Astrocyte (in vitro differentiated cells and primary cell): Measurements from ENCODE around the gene XAGE1B. TPM values are rescaled to one million over a fixed set of nuclear protein-coding genes. Genes with fewer than 3 reads are reported as not detected.
"Not testable (repeated sequence)": the region's sequence is repeated elsewhere in the genome, so short reads cannot be mapped to it uniquely, and the experiment has no call there.

Source experiments
- DNase-seq: peaks from one replicate; pipeline ENCODE4 v3.0.0-alpha.2; 2010; ENCODE audit warnings: low read depth
- FAIRE-seq: peaks from 2 replicates; lab custom pipeline; 2011; peaks lifted over from hg19 to GRCh38; lab: Jason Lieb, UNC
- H2AFZ ChIP-seq: 2 replicates; pipeline ENCODE4 v1.6.0; 2012; ENCODE audit warnings: low read depth, low read length, inconsistent platforms
- H3K27ac ChIP-seq: 2 replicates; pipeline ENCODE4 v1.5.1; 2011; ENCODE audit warnings: low read depth, low read length, inconsistent platforms
- H3K27me3 ChIP-seq: 2 replicates; pipeline ENCODE4 v1.6.0; 2011; ENCODE audit warnings: low read length, inconsistent platforms; ENCODE audit not compliant: insufficient read depth
- H3K36me3 ChIP-seq: 2 replicates; pipeline ENCODE4 v1.5.1; 2011; ENCODE audit warnings: low read length, inconsistent platforms; ENCODE audit not compliant: insufficient read depth
- H3K4me1 ChIP-seq: 2 replicates; pipeline ENCODE4 v1.5.1; 2011; ENCODE audit warnings: low read length, inconsistent platforms; ENCODE audit not compliant: insufficient read depth
- H3K4me2 ChIP-seq: 2 replicates; pipeline ENCODE4 v1.6.0; 2012; ENCODE audit warnings: low read length, inconsistent platforms
- H3K4me3 ChIP-seq: 2 replicates; pipeline ENCODE4 v1.5.1; 2011; ENCODE audit warnings: low read depth, mild to moderate bottlenecking, low read length, inconsistent platforms; ENCODE audit not compliant: insufficient read depth
- H3K79me2 ChIP-seq: 2 replicates; pipeline ENCODE4 v1.6.0; 2012; ENCODE audit warnings: mild to moderate bottlenecking, low read length, inconsistent platforms; ENCODE audit not compliant: insufficient read depth
- H3K9ac ChIP-seq: 2 replicates; pipeline ENCODE4 v1.6.0; 2012; ENCODE audit warnings: mild to moderate bottlenecking, low read length, inconsistent platforms
- H3K9me3 ChIP-seq: 2 replicates; pipeline ENCODE4 v1.5.1; 2012; ENCODE audit warnings: low read depth, mild to moderate bottlenecking, low read length, inconsistent platforms; ENCODE audit not compliant: insufficient read depth
- H4K20me1 ChIP-seq: 2 replicates; pipeline ENCODE4 v1.6.0; 2012; ENCODE audit warnings: low read length, inconsistent platforms; ENCODE audit not compliant: insufficient read depth
- H3K27ac Mint-ChIP-seq: one replicate; pipeline ENCODE4 v1.8.0; 2021; ENCODE audit warnings: mild to moderate bottlenecking, mixed read lengths; ENCODE audit not compliant: unreplicated experiment
- H3K27me3 Mint-ChIP-seq: one replicate; pipeline ENCODE4 v1.8.0; 2021; ENCODE audit warnings: low read depth, mixed read lengths; ENCODE audit not compliant: unreplicated experiment
- H3K36me3 Mint-ChIP-seq: one replicate; pipeline ENCODE4 v1.8.0; 2021; ENCODE audit warnings: low read depth, mixed read lengths; ENCODE audit not compliant: unreplicated experiment
- H3K4me1 Mint-ChIP-seq: one replicate; pipeline ENCODE4 v1.8.0; 2021; ENCODE audit warnings: low read depth, mixed read lengths; ENCODE audit not compliant: unreplicated experiment
- H3K4me3 Mint-ChIP-seq: one replicate; pipeline ENCODE4 v1.8.0; 2021; ENCODE audit warnings: mild to moderate bottlenecking, moderate library complexity, mixed read lengths; ENCODE audit not compliant: unreplicated experiment
- H3K9me3 Mint-ChIP-seq: one replicate; pipeline ENCODE4 v1.8.0; 2021; ENCODE audit warnings: mild to moderate bottlenecking, mixed read lengths; ENCODE audit not compliant: unreplicated experiment
- CTCF ChIP-seq: IDR thresholded peaks from 2 replicates; pipeline ENCODE4 v1.5.1; 2011; ENCODE audit warnings: low read depth, mild to moderate bottlenecking, inconsistent platforms, low read length, moderate library complexity; ENCODE audit not compliant: insufficient read depth
- EZH2 ChIP-seq: IDR thresholded peaks from 2 replicates; pipeline ENCODE4 v1.6.1; 2012; ENCODE audit warnings: mild to moderate bottlenecking, low read length, inconsistent platforms; ENCODE audit not compliant: insufficient read depth
- total RNA-seq: library from RNA; stranded (reverse); gene quantifications from 2 replicates; pipeline ENCODE4 v1.2.1, GENCODE V29; 2021

XAGE1B gene
- total RNA-seq, 1 donor from 2014 or later, result not detected

DNA sequence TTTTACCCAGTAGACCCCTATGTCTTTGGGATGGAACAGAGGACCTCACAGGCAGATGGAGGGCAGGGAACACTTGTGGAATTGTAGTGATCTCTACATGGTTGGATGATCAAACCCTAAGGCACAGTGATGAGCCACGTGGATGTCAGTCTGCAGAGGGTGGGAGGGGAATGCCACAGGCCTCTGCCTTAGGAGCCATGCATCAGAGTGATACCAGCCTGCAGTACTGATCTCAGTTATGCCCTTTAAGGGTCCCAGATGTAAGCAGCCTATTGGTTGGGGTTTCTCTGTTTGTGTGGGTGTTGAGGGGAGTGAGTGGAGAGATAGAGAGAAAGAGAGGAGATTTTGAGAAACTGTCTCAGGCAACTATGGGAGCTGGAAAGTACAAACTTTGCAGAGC lies 39.9 kb upstream of the XAGE1B start:
- peaks cover 5% of the 10 kb centered on the region for H3K9me3 Mint-ChIP-seq
- Histone ChIP-seq H3K79me2 (no peaks in the 10 kb centered on the region), H3K27me3 (no peaks in the 10 kb centered on the region), H4K20me1 (no peaks in the 10 kb centered on the region), H3K9ac (no peak overlapping the region), H3K27ac (no peak overlapping the region), H3K9me3 (no peaks in the 10 kb centered on the region), H3K4me2 (no peak overlapping the region), H3K4me3 (no peak overlapping the region), H3K4me1 (no peaks in the 10 kb centered on the region), H3K36me3 (no peaks in the 10 kb centered on the region), H2AFZ (no peak overlapping the region)
- no peak for DNase-seq
- no peaks in the 10 kb centered on the region for H3K4me1 Mint-ChIP-seq
- H3K4me3 Mint-ChIP-seq, result no peak overlapping the region
- no peaks in the 10 kb centered on the region for H3K36me3 Mint-ChIP-seq
- peaks cover 12% of the 10 kb centered on the region for H3K27me3 Mint-ChIP-seq
- no peak overlapping the region for H3K27ac Mint-ChIP-seq
- TF ChIP-seq EZH2 (no peak), CTCF (no peak)
- no peak for FAIRE-seq

GRCh38 chrX:52553995-52554642 lies 37.3 kb upstream of the XAGE1B start:
- no peak for DNase-seq
- Histone ChIP-seq H3K27me3 (no peaks in the 10 kb centered on the region), H3K4me3 (no peak overlapping the region), H2AFZ (no peak overlapping the region), H3K4me2 (no peak overlapping the region), H3K4me1 (no peaks in the 10 kb centered on the region), H3K79me2 (no peaks in the 10 kb centered on the region), H4K20me1 (no peaks in the 10 kb centered on the region), H3K9me3 (no peaks in the 10 kb centered on the region), H3K9ac (no peak overlapping the region), H3K36me3 (no peaks in the 10 kb centered on the region), H3K27ac (no peak overlapping the region)
- H3K27ac Mint-ChIP-seq, result no peak overlapping the region
- peaks cover 12% of the 10 kb centered on the region for H3K27me3 Mint-ChIP-seq
- H3K9me3 Mint-ChIP-seq, result peaks cover 5% of the 10 kb centered on the region
- peak; percentile 23 for FAIRE-seq
- no peak overlapping the region for H3K4me3 Mint-ChIP-seq
- H3K4me1 Mint-ChIP-seq, result no peaks in the 10 kb centered on the region
- no peak for TF ChIP-seq CTCF
- no peaks in the 10 kb centered on the region for H3K36me3 Mint-ChIP-seq

- H3K9me3 Mint-ChIP-seq, H2AFZ ChIP-seq, H3K9me3 ChIP-seq, DNase-seq, H3K4me2 ChIP-seq, H3K9ac ChIP-seq, H3K27ac ChIP-seq, H3K4me1 ChIP-seq, H3K27me3 Mint-ChIP-seq, H3K36me3 ChIP-seq, H3K4me3 ChIP-seq, H3K27me3 ChIP-seq, H3K36me3 Mint-ChIP-seq, H3K79me2 ChIP-seq, H3K4me3 Mint-ChIP-seq, FAIRE-seq, H4K20me1 ChIP-seq, H3K27ac Mint-ChIP-seq, H3K4me1 Mint-ChIP-seq: not testable (repeated sequence)
Measured at GRCh38 chrX:52548769-52549168, 31.9 kb upstream of the XAGE1B start.
